Neural cell (in vitro differentiated cells): Measurements from ENCODE around the gene WDR70. TPM values are rescaled to one million over a fixed set of nuclear protein-coding genes. Genes with fewer than 3 reads are reported as not detected.

Experiments used
- H2AFZ ChIP-seq: fragments of 200-600, 300-800 bp; sonication (generic), shearing (Covaris generic); 2 replicates; pipeline ENCODE4 v1.6.0; 2014; ENCODE audit warnings: low read depth, mild to moderate bottlenecking, antibody characterized with exemption, low read length, moderate library complexity
- H3F3A ChIP-seq: fragments of 200-600 bp; shearing (Covaris generic); 2 replicates; pipeline ENCODE4 v1.6.1; 2016; ENCODE audit warnings: mild to moderate bottlenecking, moderate library complexity, mixed read lengths, antibody characterized with exemption, low read length; ENCODE audit not compliant: insufficient read depth, poor library complexity, severe bottlenecking
- H3K27ac ChIP-seq: fragments of 200-600, 300-800 bp; sonication (generic), shearing (Covaris generic); 2 replicates; pipeline ENCODE4 v1.5.1; 2014; ENCODE audit warnings: mild to moderate bottlenecking, low read length, moderate library complexity
- H3K27me3 ChIP-seq: fragments of 300-800, 200-600 bp; sonication (generic), shearing (Covaris generic); 2 replicates; pipeline ENCODE4 v1.6.0; 2014; ENCODE audit warnings: mild to moderate bottlenecking, low read depth, low read length, moderate library complexity; ENCODE audit not compliant: insufficient read depth
- H3K36me3 ChIP-seq: fragments of 300-800, 200-600 bp; sonication (generic), shearing (Covaris generic); 2 replicates; pipeline ENCODE4 v1.5.1; 2014; ENCODE audit warnings: mild to moderate bottlenecking, antibody characterized with exemption, low read length, moderate library complexity; ENCODE audit not compliant: insufficient read depth
- H3K4me2 ChIP-seq: fragments of 300-800, 200-600 bp; sonication (generic), shearing (Covaris generic); 2 replicates; pipeline ENCODE4 v1.6.0; 2014; ENCODE audit warnings: mild to moderate bottlenecking, low read length
- H3K4me3 ChIP-seq: fragments of 300-800, 200-600 bp; sonication (generic), shearing (Covaris generic); 2 replicates; pipeline ENCODE4 v1.5.1; 2014; ENCODE audit warnings: mild to moderate bottlenecking, low read length, moderate library complexity
- H3K79me2 ChIP-seq: fragments of 200-600 bp; shearing (Covaris generic); replicated peaks from 2 replicates; pipeline ENCODE4 v1.6.0; 2014; ENCODE audit warnings: mild to moderate bottlenecking, low read length, moderate library complexity; ENCODE audit not compliant: insufficient read depth
- H3K9ac ChIP-seq: fragments of 300-800, 200-600 bp; sonication (generic), shearing (Covaris generic); 2 replicates; pipeline ENCODE4 v1.6.1; 2016; ENCODE audit warnings: mild to moderate bottlenecking, low read length, mixed read lengths
- H3K9me2 ChIP-seq: fragments of 200-600 bp; shearing (Covaris generic); 2 replicates; pipeline ENCODE4 v1.6.1; 2016; ENCODE audit warnings: mild to moderate bottlenecking, low read length, mixed read lengths; ENCODE audit not compliant: insufficient read depth
- H3K9me3 ChIP-seq: fragments of 200-600, 300-800 bp; sonication (generic), shearing (Covaris generic); 2 replicates; pipeline ENCODE4 v1.6.1; 2016; ENCODE audit warnings: mild to moderate bottlenecking, mixed run types, low read length, moderate library complexity, mixed read lengths
- H4K20me1 ChIP-seq: fragments of 200-600 bp; shearing (Covaris generic); 2 replicates; pipeline ENCODE4 v1.6.1; 2016; ENCODE audit warnings: mild to moderate bottlenecking, mixed run types; ENCODE audit not compliant: insufficient read depth
- EP300 ChIP-seq: fragments of 450-650 bp; conservative IDR thresholded peaks from 2 replicates; pipeline ENCODE4 v1.6.1; 2014; ENCODE audit warnings: antibody characterized with exemption, mild to moderate bottlenecking, moderate library complexity; ENCODE audit not compliant: poor library complexity, severe bottlenecking
- EZH2 ChIP-seq: fragments of 200-600, 300-800 bp; shearing (Covaris generic), sonication (generic); IDR thresholded peaks from 2 replicates; pipeline ENCODE4 v1.6.1; 2014; ENCODE audit warnings: antibody characterized with exemption, low read length, borderline replicate concordance, mild to moderate bottlenecking; ENCODE audit not compliant: insufficient read depth, poor library complexity, severe bottlenecking
- MXI1 ChIP-seq: fragments of 450-650 bp; conservative IDR thresholded peaks from 2 replicates; pipeline ENCODE4 v1.6.1; 2014; ENCODE audit warnings: antibody characterized with exemption, mild to moderate bottlenecking; ENCODE audit not compliant: poor library complexity, severe bottlenecking
- POLR2AphosphoS5 ChIP-seq: IDR thresholded peaks from 2 replicates; pipeline ENCODE4 v1.6.1; 2012
- RAD21 ChIP-seq: fragments of 450-650 bp; conservative IDR thresholded peaks from 2 replicates; pipeline ENCODE4 v1.6.1; 2014; ENCODE audit warnings: antibody characterized with exemption, mild to moderate bottlenecking, moderate library complexity
- SMC3 ChIP-seq: fragments of 450-650 bp; conservative IDR thresholded peaks from 2 replicates; pipeline ENCODE4 v1.6.1; 2014; ENCODE audit warnings: antibody characterized with exemption, mild to moderate bottlenecking, moderate library complexity; ENCODE audit not compliant: poor library complexity
- TAF1 ChIP-seq: IDR thresholded peaks from 2 replicates; pipeline ENCODE4 v1.6.1; 2012; ENCODE audit warnings: low read depth
- polyA plus RNA-seq: library from polyadenylated mRNA; depleted of rRNA; stranded (reverse); fragments of >200 nt; gene quantifications from 2 replicates; pipeline ENCODE4 v1.2.3, GENCODE V29; 2014
- TF ChIP-seq, protein P1 (sequence below): IDR thresholded peaks from 2 replicates; pipeline ENCODE4 v1.6.1; 2012; ENCODE audit warnings: borderline replicate concordance
- TF ChIP-seq, protein P2 (sequence below): fragments of 450-650 bp; IDR thresholded peaks from 2 replicates; pipeline ENCODE4 v1.5.1; 2014; ENCODE audit warnings: antibody characterized with exemption, mild to moderate bottlenecking, moderate library complexity; ENCODE audit not compliant: poor library complexity, severe bottlenecking

The WDR70 gene
- polyA plus RNA-seq, 1 donor from 2014 or later, result 40.9 TPM

DNA sequence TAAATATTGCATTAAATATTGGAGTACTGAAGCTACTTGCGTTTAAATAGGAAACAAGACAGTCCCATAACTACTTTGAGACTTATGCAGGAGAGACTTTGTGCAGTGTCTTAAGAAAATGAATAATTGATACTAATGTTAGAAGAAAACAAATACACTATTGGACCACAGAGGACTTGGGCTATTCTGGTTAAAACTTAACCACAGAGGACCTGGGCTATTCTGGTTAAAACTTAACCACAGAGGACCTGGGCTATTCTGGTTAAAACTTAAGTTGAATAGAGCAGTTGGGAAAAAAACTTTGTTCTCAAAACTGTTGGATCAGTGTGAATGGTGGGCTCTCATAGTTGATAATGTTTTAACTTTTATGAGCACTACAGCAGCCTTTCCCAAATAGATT lies 141.7 kb downstream of the WDR70 start:
- Histone ChIP-seq H3K79me2 (no peaks in the 10 kb centered on the region), H3K4me3 (no peak overlapping the region), H3K9ac (no peak overlapping the region), H2AFZ (no peak overlapping the region), H3K4me2 (no peak overlapping the region), H3K9me2 (no peaks in the 10 kb centered on the region), H4K20me1 (no peaks in the 10 kb centered on the region), H3F3A (no peaks in the 10 kb centered on the region), H3K27ac (no peak overlapping the region), H3K27me3 (no peaks in the 10 kb centered on the region), H3K9me3 (no peaks in the 10 kb centered on the region), H3K36me3 (no peaks in the 10 kb centered on the region)
- TF ChIP-seq TAF1 (no peak), EZH2 (no peak), SMC3 (no peak)

DNA sequence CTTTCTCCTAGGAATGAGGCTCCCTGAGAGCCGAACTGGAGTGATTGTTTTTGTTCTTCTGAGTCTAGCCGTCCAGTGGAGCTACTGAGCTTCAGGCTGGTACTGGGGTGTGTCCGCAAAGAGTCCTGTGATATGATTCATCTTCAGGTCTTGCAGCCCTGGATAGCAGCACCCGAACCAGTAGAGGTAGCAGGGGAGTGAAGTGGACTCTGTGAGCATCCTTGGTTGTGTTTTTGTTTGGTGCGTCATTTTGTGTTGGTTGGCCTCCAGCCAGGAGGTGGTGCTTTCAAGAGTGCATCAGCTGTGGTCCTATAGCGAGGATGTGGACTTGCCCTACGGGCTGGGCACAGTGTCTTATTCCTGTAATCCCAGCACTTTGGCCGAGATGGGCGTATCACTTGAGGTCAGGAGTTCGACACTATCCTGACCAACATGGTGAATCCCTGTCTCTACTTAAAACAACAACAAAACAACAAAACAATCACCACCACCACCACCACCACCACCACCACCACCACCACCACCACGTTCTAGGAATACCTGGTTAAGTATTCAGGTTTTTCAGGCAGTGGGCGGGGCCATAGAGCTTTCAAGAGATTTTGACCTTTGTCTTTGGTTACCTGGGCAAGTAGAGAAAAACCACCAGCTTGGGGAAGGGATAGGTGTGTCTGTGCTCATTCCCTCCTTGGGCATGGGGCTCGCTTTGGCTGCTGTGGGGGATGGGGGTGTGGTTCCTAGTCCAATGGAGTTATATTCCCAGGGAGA lies 154.0 kb downstream of the WDR70 start:
- no peaks in the 10 kb centered on the region for H3K79me2 ChIP-seq
- H3K36me3 ChIP-seq, result no peaks in the 10 kb centered on the region
- no peak overlapping the region for H3K4me2 ChIP-seq

More for the DNA sequence above, 154.0 kb downstream of the WDR70 start:
- Histone ChIP-seq H3F3A (no peaks in the 10 kb centered on the region), H2AFZ (no peak overlapping the region), H4K20me1 (no peaks in the 10 kb centered on the region), H3K9me2 (no peaks in the 10 kb centered on the region), H3K9me3 (no peaks in the 10 kb centered on the region), H3K4me3 (no peak overlapping the region), H3K27ac (no peak overlapping the region), H3K9ac (no peak overlapping the region), H3K27me3 (no peaks in the 10 kb centered on the region)
- TF ChIP-seq EZH2 (no peak), EP300 (no peak), SMC3 (no peak), POLR2AphosphoS5 (no peak), RAD21 (no peak), TAF1 (no peak), MXI1 (no peak)
- TF ChIP-seq, protein P1, sequence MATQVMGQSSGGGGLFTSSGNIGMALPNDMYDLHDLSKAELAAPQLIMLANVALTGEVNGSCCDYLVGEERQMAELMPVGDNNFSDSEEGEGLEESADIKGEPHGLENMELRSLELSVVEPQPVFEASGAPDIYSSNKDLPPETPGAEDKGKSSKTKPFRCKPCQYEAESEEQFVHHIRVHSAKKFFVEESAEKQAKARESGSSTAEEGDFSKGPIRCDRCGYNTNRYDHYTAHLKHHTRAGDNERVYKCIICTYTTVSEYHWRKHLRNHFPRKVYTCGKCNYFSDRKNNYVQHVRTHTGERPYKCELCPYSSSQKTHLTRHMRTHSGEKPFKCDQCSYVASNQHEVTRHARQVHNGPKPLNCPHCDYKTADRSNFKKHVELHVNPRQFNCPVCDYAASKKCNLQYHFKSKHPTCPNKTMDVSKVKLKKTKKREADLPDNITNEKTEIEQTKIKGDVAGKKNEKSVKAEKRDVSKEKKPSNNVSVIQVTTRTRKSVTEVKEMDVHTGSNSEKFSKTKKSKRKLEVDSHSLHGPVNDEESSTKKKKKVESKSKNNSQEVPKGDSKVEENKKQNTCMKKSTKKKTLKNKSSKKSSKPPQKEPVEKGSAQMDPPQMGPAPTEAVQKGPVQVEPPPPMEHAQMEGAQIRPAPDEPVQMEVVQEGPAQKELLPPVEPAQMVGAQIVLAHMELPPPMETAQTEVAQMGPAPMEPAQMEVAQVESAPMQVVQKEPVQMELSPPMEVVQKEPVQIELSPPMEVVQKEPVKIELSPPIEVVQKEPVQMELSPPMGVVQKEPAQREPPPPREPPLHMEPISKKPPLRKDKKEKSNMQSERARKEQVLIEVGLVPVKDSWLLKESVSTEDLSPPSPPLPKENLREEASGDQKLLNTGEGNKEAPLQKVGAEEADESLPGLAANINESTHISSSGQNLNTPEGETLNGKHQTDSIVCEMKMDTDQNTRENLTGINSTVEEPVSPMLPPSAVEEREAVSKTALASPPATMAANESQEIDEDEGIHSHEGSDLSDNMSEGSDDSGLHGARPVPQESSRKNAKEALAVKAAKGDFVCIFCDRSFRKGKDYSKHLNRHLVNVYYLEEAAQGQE, result no peak
- TF ChIP-seq, protein P2, sequence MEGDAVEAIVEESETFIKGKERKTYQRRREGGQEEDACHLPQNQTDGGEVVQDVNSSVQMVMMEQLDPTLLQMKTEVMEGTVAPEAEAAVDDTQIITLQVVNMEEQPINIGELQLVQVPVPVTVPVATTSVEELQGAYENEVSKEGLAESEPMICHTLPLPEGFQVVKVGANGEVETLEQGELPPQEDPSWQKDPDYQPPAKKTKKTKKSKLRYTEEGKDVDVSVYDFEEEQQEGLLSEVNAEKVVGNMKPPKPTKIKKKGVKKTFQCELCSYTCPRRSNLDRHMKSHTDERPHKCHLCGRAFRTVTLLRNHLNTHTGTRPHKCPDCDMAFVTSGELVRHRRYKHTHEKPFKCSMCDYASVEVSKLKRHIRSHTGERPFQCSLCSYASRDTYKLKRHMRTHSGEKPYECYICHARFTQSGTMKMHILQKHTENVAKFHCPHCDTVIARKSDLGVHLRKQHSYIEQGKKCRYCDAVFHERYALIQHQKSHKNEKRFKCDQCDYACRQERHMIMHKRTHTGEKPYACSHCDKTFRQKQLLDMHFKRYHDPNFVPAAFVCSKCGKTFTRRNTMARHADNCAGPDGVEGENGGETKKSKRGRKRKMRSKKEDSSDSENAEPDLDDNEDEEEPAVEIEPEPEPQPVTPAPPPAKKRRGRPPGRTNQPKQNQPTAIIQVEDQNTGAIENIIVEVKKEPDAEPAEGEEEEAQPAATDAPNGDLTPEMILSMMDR, result no peak
